GM10266 (cell line): ENCODE results near the gene ITPR2.

ENCODE experiments used
- DNase-seq: peaks from one replicate; pipeline ENCODE4 v3.0.0; 2012; ENCODE audit errors: extremely low spot score
- CTCF ChIP-seq: IDR thresholded peaks from 2 replicates; pipeline ENCODE4 v1.5.1; 2012; ENCODE audit warnings: mild to moderate bottlenecking, low read depth; ENCODE audit not compliant: control insufficient read depth, insufficient read depth; ENCODE audit errors: missing control alignments

Gene ITPR2

DNA sequence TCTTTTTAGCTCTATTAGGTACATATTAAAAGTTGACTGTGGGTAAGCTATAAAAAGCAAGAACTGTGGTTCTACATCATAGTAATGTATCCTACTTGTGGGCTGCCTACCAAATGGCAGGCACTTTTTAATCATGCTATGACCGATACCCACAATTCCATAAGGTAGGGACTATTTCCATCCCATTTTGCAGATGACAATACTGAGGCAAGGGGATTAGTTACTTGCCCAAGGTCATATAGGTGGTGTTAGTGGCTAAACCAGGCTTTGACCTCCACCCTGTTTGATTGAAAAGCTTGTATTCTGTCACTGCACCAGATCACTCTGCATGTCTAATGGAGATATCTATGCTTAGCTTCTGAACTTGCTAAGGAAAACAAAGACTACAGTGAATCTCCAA, 485.7 kb downstream of the ITPR2 start:
- TF ChIP-seq CTCF = no peak
- DNase-seq = no peak

DNA sequence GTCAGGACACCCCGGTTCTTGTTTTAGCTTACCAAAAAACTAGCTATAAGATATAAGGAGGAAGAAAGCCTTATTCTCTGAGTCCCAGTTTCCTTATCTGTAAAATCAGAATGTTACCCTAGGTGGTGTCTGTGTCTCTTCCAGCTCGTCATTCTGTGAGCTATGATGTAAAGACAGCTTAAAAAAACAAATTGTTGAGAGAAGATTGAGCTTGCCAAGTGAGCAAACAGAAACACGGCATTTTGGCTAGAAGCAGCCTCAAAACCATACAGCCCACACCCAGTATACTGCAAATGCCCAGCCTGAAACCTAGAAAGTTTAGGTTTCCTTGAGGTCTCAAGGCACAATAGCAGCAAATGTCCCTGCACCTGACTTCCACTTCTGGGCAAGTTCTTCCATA, 486.3 kb downstream of the ITPR2 start:
- no peak for TF ChIP-seq CTCF
- DNase-seq = no peak

DNA sequence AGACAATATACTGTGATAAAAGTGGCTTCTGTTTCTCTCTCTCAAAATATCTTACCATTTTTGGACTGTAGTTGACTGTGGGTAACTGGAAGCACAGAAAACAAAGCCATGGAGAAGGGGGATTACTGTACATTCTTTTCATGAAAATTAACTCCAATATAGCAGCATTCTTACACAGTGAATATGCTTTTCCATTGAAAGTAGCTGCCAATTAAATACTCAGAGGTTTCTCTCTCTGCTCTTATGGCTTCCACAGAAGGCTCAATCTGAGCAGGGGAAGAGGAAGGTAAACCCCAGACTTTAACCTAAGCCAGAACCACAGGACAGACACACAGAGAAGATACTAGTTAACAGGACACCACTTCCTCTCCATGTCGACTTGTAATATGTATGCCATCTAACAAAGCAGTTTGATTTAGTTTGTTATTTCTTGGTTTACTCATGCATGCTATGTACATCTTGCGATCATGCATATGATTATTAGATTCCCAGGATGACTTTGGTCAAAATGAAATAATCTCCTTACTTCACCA, 487.5 kb downstream of the ITPR2 start:
- no peak for TF ChIP-seq CTCF
- DNase-seq = no peak

- TF ChIP-seq CTCF = no peak
- DNase-seq = no peak
Measured at GRCh38 chr12:26341491-26341890, 491.5 kb downstream of the ITPR2 start.

DNA sequence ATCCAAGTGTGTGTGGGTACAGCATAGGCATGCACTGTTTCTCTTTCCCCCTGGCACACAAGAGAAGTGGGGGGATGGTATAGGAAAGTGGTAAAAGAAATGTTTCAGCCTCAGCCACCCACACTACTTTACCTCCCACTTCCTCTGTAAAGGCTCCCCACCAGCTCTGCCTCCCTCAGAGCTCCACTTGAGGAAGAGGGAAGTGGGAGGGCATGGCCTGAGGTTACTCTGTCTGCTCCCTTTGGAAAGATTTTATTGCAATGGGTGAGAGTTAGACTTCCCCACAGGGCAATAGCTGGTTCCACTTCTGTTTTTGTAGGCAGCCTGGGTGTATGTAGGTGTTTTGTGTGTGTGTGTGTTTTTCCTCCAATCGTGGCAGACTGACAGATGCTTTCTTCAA, 492.3 kb downstream of the ITPR2 start:
- no peak for TF ChIP-seq CTCF
- DNase-seq = peak; percentile 17

GRCh38 chr12:26339976-26340375, 493.0 kb downstream of the ITPR2 start:
- DNase-seq = no peak
- TF ChIP-seq CTCF = no peak

GRCh38 chr12:26338586-26339572, 494.1 kb downstream of the ITPR2 start:
- no peak for DNase-seq
- no peak for TF ChIP-seq CTCF
